ENCODE measurements around the gene TM4SF1.

TM4SF1 gene

GRCh38 chr3:149377408-149378364 is at the start of gene TM4SF1:
TM4SF1 (minus strand) TSS chr3:149377649; CDS start chr3:149377547, 102 bp downstream.
- no peak for DNase-seq (ENCODE audit: low read depth in 2 of 3, low spot score in 1 of 3)

DNA sequence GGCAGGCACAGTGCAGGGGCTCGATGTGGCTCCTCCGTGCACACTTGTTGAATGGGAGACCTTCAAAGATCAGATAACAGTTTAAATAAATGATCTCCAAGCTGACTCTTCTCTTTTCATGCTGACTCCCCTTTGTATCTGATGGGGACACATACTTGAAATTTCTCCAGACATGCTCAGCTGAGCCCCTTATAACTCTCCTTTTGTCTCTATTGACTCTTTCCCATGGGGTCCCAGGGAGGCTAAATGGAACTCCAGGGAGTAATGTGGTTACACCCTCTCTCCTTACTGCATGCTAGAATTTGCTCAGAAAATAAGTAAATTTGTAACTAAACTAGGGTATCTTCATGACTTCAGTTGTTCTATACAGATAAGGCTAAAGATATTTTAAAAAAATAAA is 48.9 kb upstream of the TM4SF1 start:
- DNase-seq (ENCODE audit: low read depth in 2 of 3, low spot score in 1 of 3): no peak

DNA sequence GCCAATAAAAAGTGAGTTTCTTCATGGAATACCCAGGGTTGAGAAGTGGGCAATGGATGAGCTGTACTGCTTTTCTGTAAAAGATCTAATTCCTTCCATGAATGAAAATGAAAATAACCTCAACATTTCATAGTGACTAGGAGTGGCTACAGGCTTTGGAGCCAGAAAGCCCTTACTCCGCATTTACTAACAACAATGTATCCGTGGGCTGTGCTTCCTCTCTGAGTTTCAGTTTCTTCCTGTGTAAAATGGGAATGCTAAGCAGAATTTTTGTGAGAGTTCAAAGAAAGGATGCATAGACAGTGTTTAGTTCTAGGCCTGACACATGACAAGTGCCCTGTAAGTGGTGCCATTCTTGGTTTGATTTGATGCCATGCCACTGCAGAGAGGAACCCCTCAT is 47.5 kb upstream of the TM4SF1 start:
- no peak for DNase-seq (ENCODE audit: low read depth in 2 of 3, low spot score in 1 of 3)

GRCh38 chr3:149421764-149422163 is 44.3 kb upstream of the TM4SF1 start:
- no peak for DNase-seq (ENCODE audit: low read depth in 2 of 3, low spot score in 1 of 3)

GRCh38 chr3:149419816-149420215 is 42.4 kb upstream of the TM4SF1 start:
- no peak for DNase-seq (ENCODE audit: low read depth in 2 of 3, low spot score in 1 of 3)

GRCh38 chr3:149417727-149418126 is 40.3 kb upstream of the TM4SF1 start:
- DNase-seq (ENCODE audit: low read depth in 2 of 3, low spot score in 1 of 3): no peak

GRCh38 chr3:149417174-149417573 is 39.7 kb upstream of the TM4SF1 start:
- DNase-seq (ENCODE audit: low read depth in 2 of 3, low spot score in 1 of 3): no peak

DNA sequence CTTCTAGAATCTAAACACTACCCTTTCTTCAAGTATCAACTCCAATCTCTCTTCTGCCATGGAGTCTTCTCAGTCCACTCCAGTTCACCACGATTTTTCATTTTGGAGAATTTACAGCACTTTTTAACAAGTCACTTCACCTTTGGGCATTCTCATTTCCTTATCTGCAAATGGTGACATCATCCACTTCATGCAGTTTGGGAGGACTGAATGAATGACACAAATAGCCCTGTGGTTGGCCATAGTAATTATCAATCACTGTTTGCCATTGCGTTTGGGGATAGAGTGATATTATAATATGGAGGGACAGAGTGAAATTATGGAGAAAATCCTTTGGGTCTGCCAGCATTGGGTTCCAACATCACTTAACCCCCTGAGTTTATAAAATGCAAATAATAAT is 38.0 kb upstream of the TM4SF1 start:
- DNase-seq (ENCODE audit: low read depth in 2 of 3, low spot score in 1 of 3): no peak

DNA sequence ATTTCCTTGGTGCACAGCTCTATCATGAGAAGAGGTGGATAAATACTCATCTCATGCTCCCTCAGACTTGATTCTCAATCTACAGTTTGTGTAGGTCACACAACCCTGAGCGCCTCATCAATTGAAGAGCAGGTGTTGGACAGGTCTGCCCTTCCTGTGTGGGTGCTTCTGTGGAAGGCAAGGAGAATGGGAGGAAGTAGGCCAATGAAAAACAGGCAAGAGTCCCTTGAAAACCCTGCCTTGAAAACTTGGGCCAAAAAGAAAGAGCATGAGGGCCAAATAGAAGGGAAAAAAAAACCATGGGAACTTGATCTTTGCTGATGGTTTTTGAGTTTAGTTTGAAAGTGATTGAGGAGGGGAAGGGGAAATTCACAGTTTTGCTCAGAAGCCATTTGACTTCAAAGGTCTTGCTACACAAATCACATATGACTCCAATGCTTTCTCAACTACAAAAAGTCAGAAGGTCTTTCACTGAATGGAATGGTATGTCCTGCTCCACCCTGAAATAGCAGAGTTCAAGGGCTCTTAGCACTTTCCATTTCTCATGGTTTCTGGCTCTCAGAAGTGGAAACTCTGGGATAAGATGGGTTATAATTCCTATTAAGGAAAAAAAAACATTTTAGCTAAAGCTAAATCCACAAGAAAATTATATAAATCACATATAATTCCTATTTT is 37.2 kb upstream of the TM4SF1 start:
- DNase-seq (ENCODE audit: low read depth in 2 of 3, low spot score in 1 of 3): no peak

GRCh38 chr3:149411583-149411982 is 34.1 kb upstream of the TM4SF1 start:
- DNase-seq (ENCODE audit: low read depth in 2 of 3, low spot score in 1 of 3): no peak

GRCh38 chr3:149409351-149409750 is 31.9 kb upstream of the TM4SF1 start:
- DNase-seq (ENCODE audit: low read depth in 2 of 3, low spot score in 1 of 3): no peak

GRCh38 chr3:149407898-149408297 is 30.4 kb upstream of the TM4SF1 start:
- DNase-seq (ENCODE audit: low read depth in 2 of 3, low spot score in 1 of 3): no peak

- DNase-seq (ENCODE audit: low read depth in 2 of 3, low spot score in 1 of 3): no peak
These were observed 28.8 kb upstream of the TM4SF1 start for GRCh38 chr3:149406244-149406752.

- DNase-seq (ENCODE audit: low read depth in 2 of 3, low spot score in 1 of 3): no peak
These were observed 26.0 kb upstream of the TM4SF1 start for GRCh38 chr3:149403443-149403842.

- no peak for DNase-seq (ENCODE audit: low read depth in 2 of 3, low spot score in 1 of 3)
These were observed 25.0 kb upstream of the TM4SF1 start for GRCh38 chr3:149402481-149402880.

- no peak for DNase-seq (ENCODE audit: low read depth in 2 of 3, low spot score in 1 of 3)
These were observed 24.5 kb upstream of the TM4SF1 start for GRCh38 chr3:149401926-149402310.

- no peak for DNase-seq (ENCODE audit: low read depth in 2 of 3, low spot score in 1 of 3)
These were observed 23.9 kb upstream of the TM4SF1 start for GRCh38 chr3:149401212-149401925.

DNA sequence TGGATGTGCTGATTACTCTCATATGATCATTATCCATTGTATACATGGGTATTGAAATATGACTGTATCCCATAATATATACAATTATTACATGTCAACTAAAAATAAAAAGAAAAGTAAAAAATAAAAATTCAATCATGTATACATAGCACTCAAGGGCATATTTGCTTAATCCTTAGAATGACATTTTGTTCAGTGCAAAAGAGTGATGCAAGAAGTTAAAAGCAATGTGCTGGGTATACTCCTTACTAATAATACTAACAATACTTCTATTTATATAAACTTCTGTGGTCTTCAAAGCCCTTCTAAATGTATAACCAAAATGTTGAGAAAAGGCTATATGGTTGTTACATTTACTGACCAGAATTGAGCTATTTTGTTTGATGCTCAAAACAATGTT is 23.2 kb upstream of the TM4SF1 start:
- DNase-seq (ENCODE audit: low read depth in 2 of 3, low spot score in 1 of 3): no peak

DNA sequence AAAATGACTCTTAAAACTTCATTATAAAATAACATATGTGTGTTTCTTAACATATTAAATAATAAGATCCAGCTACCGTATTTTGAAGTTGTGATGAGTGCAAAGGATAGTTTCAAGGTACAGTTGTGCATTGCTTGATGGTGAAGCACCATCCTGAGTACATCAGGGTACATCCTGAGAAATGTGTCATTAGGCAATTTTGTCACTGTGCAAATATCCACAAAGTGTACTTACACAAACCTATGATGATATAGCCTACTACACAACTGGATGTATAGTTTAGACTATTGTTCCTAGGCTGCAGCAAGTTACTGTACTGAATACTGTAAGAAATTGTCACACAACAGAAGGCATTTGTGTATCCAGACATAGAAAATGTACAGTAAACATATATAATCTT is 20.8 kb upstream of the TM4SF1 start:
- DNase-seq (ENCODE audit: low read depth in 2 of 3, low spot score in 1 of 3): no peak

- no peak for DNase-seq (ENCODE audit: low read depth in 2 of 3, low spot score in 1 of 3)
These were observed 20.1 kb upstream of the TM4SF1 start for GRCh38 chr3:149397528-149397927.

DNA sequence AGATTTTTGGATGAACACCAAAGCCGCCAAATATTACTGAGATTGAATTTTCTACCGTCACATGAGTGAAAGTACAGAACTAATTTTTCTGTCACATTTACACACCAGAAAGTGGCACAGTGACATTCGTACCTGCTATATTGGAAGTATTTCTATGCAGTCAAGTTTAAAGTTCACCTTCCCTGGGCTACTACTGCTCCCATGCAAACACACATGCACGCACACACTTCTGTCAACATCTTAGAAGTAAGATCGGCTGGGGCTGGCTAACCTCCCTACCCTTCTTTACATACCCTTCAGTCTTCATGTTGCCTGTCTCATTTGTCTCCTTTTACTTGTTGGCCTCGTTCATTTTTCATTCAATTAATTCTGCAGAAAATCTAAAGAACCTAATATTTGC is 19.0 kb upstream of the TM4SF1 start:
- no peak for DNase-seq (ENCODE audit: low read depth in 2 of 3, low spot score in 1 of 3)
